Osteoblast (primary cell): Measurements from ENCODE around the gene KIAA0232. TPM values are rescaled to one million over a fixed set of nuclear protein-coding genes. Genes with fewer than 3 reads are reported as not detected.
A peak's percentile ranks its signal among the peaks of the same experiment; 100 is the strongest.

Experiments used
- DNase-seq: peaks from one replicate; pipeline ENCODE4 v3.0.0; 2011; ENCODE audit warnings: low spot score, mixed read lengths; ENCODE audit not compliant: insufficient read length; ENCODE audit errors: missing footprints
- H2AFZ ChIP-seq: 2 replicates; pipeline ENCODE4 v1.6.0; 2011; ENCODE audit warnings: mild to moderate bottlenecking, low read length
- H3K27ac ChIP-seq: 2 replicates; pipeline ENCODE4 v1.5.1; 2011; ENCODE audit warnings: mild to moderate bottlenecking, low read depth, low read length, moderate library complexity
- H3K27me3 ChIP-seq: 2 replicates; pipeline ENCODE4 v1.6.0; 2012; ENCODE audit warnings: mild to moderate bottlenecking, control low read depth, inconsistent platforms, low read length, moderate library complexity; ENCODE audit not compliant: insufficient read depth
- H3K36me3 ChIP-seq: 2 replicates; pipeline ENCODE4 v1.5.1; 2011; ENCODE audit warnings: mild to moderate bottlenecking, low read length, control low read depth, moderate library complexity; ENCODE audit not compliant: insufficient read depth
- H3K4me1 ChIP-seq: 2 replicates; pipeline ENCODE4 v1.5.1; 2011; ENCODE audit warnings: mild to moderate bottlenecking, low read length, control low read depth, moderate library complexity; ENCODE audit not compliant: insufficient read depth
- H3K4me2 ChIP-seq: 2 replicates; pipeline ENCODE4 v1.6.0; 2011; ENCODE audit warnings: mild to moderate bottlenecking, low read length; ENCODE audit not compliant: insufficient read depth
- H3K4me3 ChIP-seq: fragments of 200-600 bp; sonication (generic); 3 replicates; pipeline ENCODE4 v1.5.1; 2012; ENCODE audit warnings: mild to moderate bottlenecking, low read length, inconsistent platforms; ENCODE audit not compliant: insufficient read depth
- H3K79me2 ChIP-seq: 2 replicates; pipeline ENCODE4 v1.6.0; 2012; ENCODE audit warnings: mild to moderate bottlenecking, low read length, control low read depth, inconsistent platforms; ENCODE audit not compliant: insufficient read depth
- H3K9me3 ChIP-seq: 2 replicates; pipeline ENCODE4 v1.5.1; 2011; ENCODE audit warnings: low read depth, low read length, control low read depth
- H4K20me1 ChIP-seq: 2 replicates; pipeline ENCODE4 v1.6.0; 2012; ENCODE audit warnings: mild to moderate bottlenecking, low read length, control low read depth; ENCODE audit not compliant: insufficient read depth
- CTCF ChIP-seq: IDR thresholded peaks from 2 replicates; pipeline ENCODE4 v1.5.1; 2011; ENCODE audit warnings: mild to moderate bottlenecking, low read depth, low read length, moderate library complexity; ENCODE audit errors: extremely low read depth
- total RNA-seq: library from RNA; depleted of rRNA; stranded (reverse); fragments of >200 nt; gene quantifications from 2 replicates; pipeline ENCODE4 v1.2.3, GENCODE V29; 2012

KIAA0232 gene
- total RNA-seq, 1 donor = 23.9 TPM

- no peak for TF ChIP-seq CTCF
- no peaks in the 10 kb centered on the region for H3K9me3 ChIP-seq
- H3K36me3 ChIP-seq = no peaks in the 10 kb centered on the region
- no peak overlapping the region for H3K4me3 ChIP-seq
- H3K4me1 ChIP-seq = peaks cover 5% of the 10 kb centered on the region
- H3K79me2 ChIP-seq = no peaks in the 10 kb centered on the region
- H3K4me2 ChIP-seq = no peak overlapping the region
- no peak overlapping the region for H3K27ac ChIP-seq
- H2AFZ ChIP-seq = peak overlapping the region; percentile 62
- no peaks in the 10 kb centered on the region for H4K20me1 ChIP-seq
- H3K27me3 ChIP-seq = no peaks in the 10 kb centered on the region
- peak; percentile 95 for DNase-seq
Measured at GRCh38 chr4:6749340-6750171, 33.0 kb upstream of the KIAA0232 start.

GRCh38 chr4:6750286-6751221 lies 32.0 kb upstream of the KIAA0232 start:
- Histone ChIP-seq H4K20me1 (no peaks in the 10 kb centered on the region), H3K36me3 (no peaks in the 10 kb centered on the region), H2AFZ (no peak overlapping the region), H3K79me2 (no peaks in the 10 kb centered on the region), H3K4me3 (no peak overlapping the region), H3K27ac (no peak overlapping the region), H3K9me3 (no peaks in the 10 kb centered on the region), H3K27me3 (no peaks in the 10 kb centered on the region), H3K4me1 (peaks cover 5% of the 10 kb centered on the region), H3K4me2 (no peak overlapping the region)
- DNase-seq = no peak
- no peak for TF ChIP-seq CTCF

GRCh38 chr4:6751611-6752485 lies 30.7 kb upstream of the KIAA0232 start:
- Histone ChIP-seq H3K27me3 (no peaks in the 10 kb centered on the region), H3K4me3 (no peak overlapping the region), H3K9me3 (no peaks in the 10 kb centered on the region), H3K79me2 (no peaks in the 10 kb centered on the region), H3K27ac (no peak overlapping the region), H3K4me2 (peak overlapping the region; percentile 41), H2AFZ (peak overlapping the region; percentile 76), H3K4me1 (peaks cover 5% of the 10 kb centered on the region), H3K36me3 (no peaks in the 10 kb centered on the region), H4K20me1 (no peaks in the 10 kb centered on the region)
- no peak for TF ChIP-seq CTCF
- DNase-seq = no peak
